ENCODE results near the gene MALRD1.

Gene MALRD1

DNA sequence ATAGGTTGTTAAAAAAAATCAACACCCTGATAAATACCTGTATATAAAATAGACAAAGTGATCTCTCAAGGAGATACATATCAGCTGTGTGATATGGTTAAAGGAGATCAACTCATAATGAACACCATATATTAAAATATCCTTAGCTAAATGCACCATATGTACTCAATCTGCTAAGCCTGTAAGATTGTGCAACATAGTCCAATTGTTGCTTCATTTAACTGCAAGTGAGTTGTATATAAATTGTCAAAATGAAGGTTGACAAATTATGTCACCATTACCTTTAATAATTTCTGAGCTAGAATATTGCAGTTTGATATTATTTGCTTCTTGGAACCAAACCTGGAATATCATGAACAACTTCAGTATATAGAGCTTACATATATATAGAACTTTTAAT is 283.7 kb downstream of the MALRD1 start:
- TF ChIP-seq TAF1 (IDR thresholded peaks at IDR 0.05; ENCODE audit: borderline replicate concordance, insufficient read depth, low read length) (no peak), POLR2AphosphoS5 (IDR thresholded peaks at IDR 0.05; ENCODE audit: low read depth, low read length) (no peak), FOXP2 (optimal IDR thresholded peaks at IDR 0.05; ENCODE audit: borderline replicate concordance, extremely low read depth, extremely low read length, insufficient read depth) (no peak), REST (IDR thresholded peaks at IDR 0.05; ENCODE audit: insufficient read depth in 1 of 2, low read depth in 2 of 2, low read length in 2 of 2) (no peak)

- TF ChIP-seq POLR2AphosphoS5 (IDR thresholded peaks at IDR 0.05; ENCODE audit: low read depth, low read length) (no peak), SIN3A (IDR thresholded peaks at IDR 0.05; ENCODE audit: borderline replicate concordance, insufficient read depth, low read length) (no peak), FOXP2 (optimal IDR thresholded peaks at IDR 0.05; ENCODE audit: borderline replicate concordance, extremely low read depth, extremely low read length, insufficient read depth) (no peak), REST (IDR thresholded peaks at IDR 0.05; ENCODE audit: insufficient read depth in 1 of 2, low read depth in 2 of 2, low read length in 2 of 2) (no peak), TAF1 (IDR thresholded peaks at IDR 0.05; ENCODE audit: borderline replicate concordance, insufficient read depth, low read length) (no peak)
Observed at GRCh38 chr10:19333631-19334030, 285.0 kb downstream of the MALRD1 start.

GRCh38 chr10:19347621-19348020 is 299.0 kb downstream of the MALRD1 start:
- TF ChIP-seq FOXP2 (optimal IDR thresholded peaks at IDR 0.05; ENCODE audit: borderline replicate concordance, extremely low read depth, extremely low read length, insufficient read depth) = no peak
- no peak for TF ChIP-seq REST (IDR thresholded peaks at IDR 0.05; ENCODE audit: insufficient read depth in 1 of 2, low read depth in 2 of 2, low read length in 2 of 2)
- TF ChIP-seq POLR2AphosphoS5 (IDR thresholded peaks at IDR 0.05; ENCODE audit: low read depth, low read length) = no peak
- no peak for TF ChIP-seq TAF1 (IDR thresholded peaks at IDR 0.05; ENCODE audit: borderline replicate concordance, insufficient read depth, low read length)
- TF ChIP-seq SIN3A (IDR thresholded peaks at IDR 0.05; ENCODE audit: borderline replicate concordance, insufficient read depth, low read length) = no peak

- TF ChIP-seq POLR2AphosphoS5 (IDR thresholded peaks at IDR 0.05; ENCODE audit: low read depth, low read length) = no peak
- TF ChIP-seq REST (IDR thresholded peaks at IDR 0.05; ENCODE audit: insufficient read depth in 1 of 2, low read depth in 2 of 2, low read length in 2 of 2) = no peak
- TF ChIP-seq SIN3A (IDR thresholded peaks at IDR 0.05; ENCODE audit: borderline replicate concordance, insufficient read depth, low read length) = no peak
- no peak for TF ChIP-seq TAF1 (IDR thresholded peaks at IDR 0.05; ENCODE audit: borderline replicate concordance, insufficient read depth, low read length)
- TF ChIP-seq FOXP2 (optimal IDR thresholded peaks at IDR 0.05; ENCODE audit: borderline replicate concordance, extremely low read depth, extremely low read length, insufficient read depth) = no peak
Observed at GRCh38 chr10:19367176-19367575, 318.6 kb downstream of the MALRD1 start.

- no peak for TF ChIP-seq TAF1 (IDR thresholded peaks at IDR 0.05; ENCODE audit: borderline replicate concordance, insufficient read depth, low read length)
- TF ChIP-seq REST (IDR thresholded peaks at IDR 0.05; ENCODE audit: insufficient read depth in 1 of 2, low read depth in 2 of 2, low read length in 2 of 2) = no peak
- TF ChIP-seq FOXP2 (optimal IDR thresholded peaks at IDR 0.05; ENCODE audit: borderline replicate concordance, extremely low read depth, extremely low read length, insufficient read depth) = no peak
- TF ChIP-seq POLR2AphosphoS5 (IDR thresholded peaks at IDR 0.05; ENCODE audit: low read depth, low read length) = no peak
- no peak for TF ChIP-seq SIN3A (IDR thresholded peaks at IDR 0.05; ENCODE audit: borderline replicate concordance, insufficient read depth, low read length)
Observed at GRCh38 chr10:19373988-19374387, 325.4 kb downstream of the MALRD1 start.

All from PFSK-1 (cell line).